Measurements from ENCODE around the gene SERINC5.

The SERINC5 gene

DNA sequence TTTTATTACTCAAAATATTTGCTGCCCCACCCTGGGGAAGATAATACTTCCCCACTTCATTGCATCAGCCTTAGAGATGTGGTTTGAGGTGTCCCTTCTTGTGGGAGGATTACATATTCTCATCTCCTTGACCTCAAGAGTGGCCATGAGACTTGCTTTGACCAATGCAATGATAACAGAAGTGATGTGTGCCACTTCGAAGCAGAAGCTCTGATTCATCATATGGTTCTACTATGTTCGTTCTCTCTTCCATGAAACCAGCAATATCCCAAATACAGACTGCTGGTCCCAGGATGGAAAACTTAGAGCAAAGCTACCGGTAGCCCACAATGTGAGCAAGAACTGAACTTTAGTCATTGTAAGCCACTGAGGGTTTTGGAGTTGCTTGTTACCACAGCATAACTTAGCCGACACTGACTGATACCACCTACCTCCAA, 128.7 kb downstream of the SERINC5 start:
- no peak overlapping the region for H3K4me3 ChIP-seq (replicated peaks; ENCODE audit: insufficient read depth, low read length)
- no peaks in the 10 kb centered on the region for H3K27me3 ChIP-seq (ENCODE audit: insufficient read depth, poor library complexity, severe bottlenecking)
- DNase-seq (ENCODE audit: low read depth in 1 of 2, low spot score in 1 of 2) = peak; percentile 66 to 72
- TF ChIP-seq SPI1 (IDR thresholded peaks at IDR 0.05; ENCODE audit: borderline replicate concordance, low read depth) = no peak
- peak; percentile 60 for TF ChIP-seq POLR2AphosphoS5 (IDR thresholded peaks at IDR 0.05; ENCODE audit: low read depth)
- no peak overlapping the region for H3K27ac ChIP-seq (replicated peaks)

- DNase-seq (ENCODE audit: low read depth in 1 of 2, low spot score in 1 of 2) = peak in 1 of 2 experiments; percentile 78
- no peak overlapping the region; the same call in 1 of the 2 replicates for H3K27ac ChIP-seq (replicated peaks)
- TF ChIP-seq, protein P1, sequence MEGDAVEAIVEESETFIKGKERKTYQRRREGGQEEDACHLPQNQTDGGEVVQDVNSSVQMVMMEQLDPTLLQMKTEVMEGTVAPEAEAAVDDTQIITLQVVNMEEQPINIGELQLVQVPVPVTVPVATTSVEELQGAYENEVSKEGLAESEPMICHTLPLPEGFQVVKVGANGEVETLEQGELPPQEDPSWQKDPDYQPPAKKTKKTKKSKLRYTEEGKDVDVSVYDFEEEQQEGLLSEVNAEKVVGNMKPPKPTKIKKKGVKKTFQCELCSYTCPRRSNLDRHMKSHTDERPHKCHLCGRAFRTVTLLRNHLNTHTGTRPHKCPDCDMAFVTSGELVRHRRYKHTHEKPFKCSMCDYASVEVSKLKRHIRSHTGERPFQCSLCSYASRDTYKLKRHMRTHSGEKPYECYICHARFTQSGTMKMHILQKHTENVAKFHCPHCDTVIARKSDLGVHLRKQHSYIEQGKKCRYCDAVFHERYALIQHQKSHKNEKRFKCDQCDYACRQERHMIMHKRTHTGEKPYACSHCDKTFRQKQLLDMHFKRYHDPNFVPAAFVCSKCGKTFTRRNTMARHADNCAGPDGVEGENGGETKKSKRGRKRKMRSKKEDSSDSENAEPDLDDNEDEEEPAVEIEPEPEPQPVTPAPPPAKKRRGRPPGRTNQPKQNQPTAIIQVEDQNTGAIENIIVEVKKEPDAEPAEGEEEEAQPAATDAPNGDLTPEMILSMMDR (IDR thresholded peaks at IDR 0.05; ENCODE audit: insufficient read depth, low read length) = no peak
- TF ChIP-seq SPI1 (IDR thresholded peaks at IDR 0.05; ENCODE audit: borderline replicate concordance, low read depth) = no peak
- no peak for TF ChIP-seq POLR2AphosphoS5 (IDR thresholded peaks at IDR 0.05; ENCODE audit: low read depth)
- no peak for TF ChIP-seq REST (IDR thresholded peaks at IDR 0.05; ENCODE audit: insufficient replicate concordance, low read depth)
- TF ChIP-seq GABPA (IDR thresholded peaks at IDR 0.05; ENCODE audit: low read depth) = no peak
- H3K27me3 ChIP-seq (ENCODE audit: insufficient read depth, poor library complexity, severe bottlenecking) = no peaks in the 10 kb centered on the region
- H3K4me3 ChIP-seq (replicated peaks; ENCODE audit: insufficient read depth, low read length) = no peak overlapping the region
Measured at GRCh38 chr5:80125962-80126480, 129.8 kb downstream of the SERINC5 start.

- TF ChIP-seq GABPA (IDR thresholded peaks at IDR 0.05; ENCODE audit: low read depth) (no peak), REST (IDR thresholded peaks at IDR 0.05; ENCODE audit: insufficient replicate concordance, low read depth) (no peak), POLR2AphosphoS5 (IDR thresholded peaks at IDR 0.05; ENCODE audit: low read depth) (no peak), SPI1 (IDR thresholded peaks at IDR 0.05; ENCODE audit: borderline replicate concordance, low read depth) (no peak; the same call in 1 of the 2 replicates)
- TF ChIP-seq, protein P1 (IDR thresholded peaks at IDR 0.05; ENCODE audit: insufficient read depth, low read length) = no peak
- no peak for DNase-seq (ENCODE audit: low read depth in 1 of 2, low spot score in 1 of 2)
- H3K27ac ChIP-seq (replicated peaks) = no peak overlapping the region
- no peaks in the 10 kb centered on the region for H3K27me3 ChIP-seq (ENCODE audit: insufficient read depth, poor library complexity, severe bottlenecking)
- no peak overlapping the region for H3K4me3 ChIP-seq (replicated peaks; ENCODE audit: insufficient read depth, low read length)
Measured at GRCh38 chr5:80125022-80125961, 130.6 kb downstream of the SERINC5 start.
